DND-41 (cell line): ENCODE results near the gene UFM1.
"Not testable (repeated sequence)": the region's sequence is repeated elsewhere in the genome, so short reads cannot be mapped to it uniquely, and the experiment has no call there.

Experiments
- EZH2 ChIP-seq: IDR thresholded peaks from 3 replicates; pipeline ENCODE4 v1.6.1; 2012; ENCODE audit warnings: borderline replicate concordance, low read depth, mild to moderate bottlenecking, moderate library complexity, low read length, inconsistent platforms; ENCODE audit not compliant: severe bottlenecking
- TF ChIP-seq, protein P1 (sequence below): IDR thresholded peaks from 2 replicates; pipeline ENCODE4 v1.5.1; 2012; ENCODE audit warnings: borderline replicate concordance, low read length, moderate library complexity, mild to moderate bottlenecking; ENCODE audit not compliant: poor library complexity, severe bottlenecking; ENCODE audit errors: extremely low read depth

DNA sequence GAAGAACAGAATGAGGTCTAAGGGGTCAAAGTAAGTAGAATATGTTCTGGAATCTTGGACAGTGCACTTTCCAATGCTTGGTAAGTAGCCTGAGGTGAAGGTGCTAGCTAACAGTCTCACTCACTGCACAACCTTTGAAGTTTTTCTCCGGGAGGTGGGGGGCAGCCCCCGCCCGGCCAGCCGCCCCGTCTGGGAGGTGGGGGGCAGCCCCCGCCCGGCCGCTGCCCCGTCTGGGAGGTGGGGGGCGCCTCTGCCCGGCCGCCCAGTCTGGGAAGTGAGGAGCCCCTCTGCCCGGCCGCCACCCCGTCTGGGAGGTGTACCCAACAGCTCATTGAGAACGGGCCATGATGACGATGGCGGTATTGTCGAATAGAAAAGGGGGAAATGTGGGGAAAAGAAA is 14.1 kb downstream of the UFM1 start:
- TF ChIP-seq, protein P1, sequence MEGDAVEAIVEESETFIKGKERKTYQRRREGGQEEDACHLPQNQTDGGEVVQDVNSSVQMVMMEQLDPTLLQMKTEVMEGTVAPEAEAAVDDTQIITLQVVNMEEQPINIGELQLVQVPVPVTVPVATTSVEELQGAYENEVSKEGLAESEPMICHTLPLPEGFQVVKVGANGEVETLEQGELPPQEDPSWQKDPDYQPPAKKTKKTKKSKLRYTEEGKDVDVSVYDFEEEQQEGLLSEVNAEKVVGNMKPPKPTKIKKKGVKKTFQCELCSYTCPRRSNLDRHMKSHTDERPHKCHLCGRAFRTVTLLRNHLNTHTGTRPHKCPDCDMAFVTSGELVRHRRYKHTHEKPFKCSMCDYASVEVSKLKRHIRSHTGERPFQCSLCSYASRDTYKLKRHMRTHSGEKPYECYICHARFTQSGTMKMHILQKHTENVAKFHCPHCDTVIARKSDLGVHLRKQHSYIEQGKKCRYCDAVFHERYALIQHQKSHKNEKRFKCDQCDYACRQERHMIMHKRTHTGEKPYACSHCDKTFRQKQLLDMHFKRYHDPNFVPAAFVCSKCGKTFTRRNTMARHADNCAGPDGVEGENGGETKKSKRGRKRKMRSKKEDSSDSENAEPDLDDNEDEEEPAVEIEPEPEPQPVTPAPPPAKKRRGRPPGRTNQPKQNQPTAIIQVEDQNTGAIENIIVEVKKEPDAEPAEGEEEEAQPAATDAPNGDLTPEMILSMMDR: not testable (repeated sequence)
- not testable (repeated sequence) for TF ChIP-seq EZH2
